DOHH2 (cell line): ENCODE data around the gene P3H3.

Source experiments
- CTCF ChIP-seq: fragments of 200-600 bp; sonication (generic); IDR thresholded peaks from one replicate; pipeline ENCODE4 v1.5.1; 2014; ENCODE audit warnings: antibody characterized with exemption, mild to moderate bottlenecking, low read depth, low read length; ENCODE audit not compliant: poor library complexity, severe bottlenecking
- EZH2phosphoT487 ChIP-seq: fragments of 200-600 bp; sonication (generic); IDR thresholded peaks from 2 replicates; pipeline ENCODE4 v1.6.1; 2017; ENCODE audit warnings: borderline replicate concordance, mild to moderate bottlenecking, antibody characterized with exemption, low read length, moderate library complexity, mixed read lengths

DNA sequence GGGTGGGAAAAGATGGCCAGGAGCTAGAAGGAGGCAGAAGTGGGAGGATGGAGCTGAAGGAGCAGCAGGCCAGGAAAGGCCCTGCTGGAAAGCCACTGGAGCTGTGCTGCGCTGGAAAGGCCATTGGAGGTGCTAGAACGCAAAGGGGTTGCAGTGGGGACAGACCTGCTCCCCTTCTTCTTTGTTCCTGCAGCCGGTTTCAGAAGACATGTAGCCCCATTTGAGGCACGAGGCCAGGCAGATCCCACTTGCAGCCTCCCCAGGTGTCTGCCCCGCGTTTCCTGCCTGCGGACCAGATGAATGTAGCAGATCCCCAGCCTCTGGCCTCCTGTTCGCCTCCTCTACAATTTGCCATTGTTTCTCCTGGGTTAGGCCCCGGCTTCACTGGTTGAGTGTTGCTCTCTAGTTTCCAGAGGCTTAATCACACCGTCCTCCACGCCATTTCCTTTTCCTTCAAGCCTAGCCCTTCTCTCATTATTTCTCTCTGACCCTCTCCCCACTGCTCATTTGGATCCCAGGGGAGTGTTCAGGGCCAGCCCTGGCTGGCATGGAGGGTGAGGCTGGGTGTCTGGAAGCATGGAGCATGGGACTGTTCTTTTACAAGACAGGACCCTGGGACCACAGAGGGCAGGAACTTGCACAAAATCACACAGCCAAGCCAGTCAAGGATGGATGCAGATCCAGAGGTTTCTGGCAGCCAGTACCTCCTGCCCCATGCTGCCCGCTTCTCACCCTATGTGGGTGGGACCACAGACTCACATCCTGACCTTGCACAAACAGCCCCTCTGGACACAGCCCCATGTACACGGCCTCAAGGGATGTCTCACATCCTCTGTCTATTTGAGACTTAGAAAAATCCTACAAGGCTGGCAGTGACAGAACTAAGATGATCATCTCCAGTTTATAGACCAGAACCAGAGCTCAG is 8.8 kb upstream of the P3H3 start:
- TF ChIP-seq CTCF (no peak), EZH2phosphoT487 (no peak)
